Fibroblast of lung (primary cell): ENCODE measurements around the gene DDOST. TPM values are rescaled to one million over a fixed set of nuclear protein-coding genes. Genes with fewer than 3 reads are reported as not detected.

ENCODE experiments used
- DNase-seq, 2 donors: peaks; one replicate each; pipeline versions ENCODE4 v3.0.0 to v3.0.0-alpha.2; 2010; ENCODE audit warnings: low read depth in 2 of 2
- H2AFZ ChIP-seq: 2 replicates; pipeline ENCODE4 v1.5.1; 2012; ENCODE audit warnings: low read length, control low read depth, inconsistent platforms
- H3K27ac ChIP-seq: 2 replicates; pipeline ENCODE4 v1.5.1; 2011; ENCODE audit warnings: low read length, control low read depth; ENCODE audit not compliant: insufficient read depth
- H3K27me3 ChIP-seq: 2 replicates; pipeline ENCODE4 v1.5.1; 2011; ENCODE audit warnings: mild to moderate bottlenecking, low read length; ENCODE audit not compliant: control insufficient read depth, insufficient read depth
- H3K36me3 ChIP-seq: 2 replicates; pipeline ENCODE4 v1.5.1; 2011; ENCODE audit warnings: low read length; ENCODE audit not compliant: control insufficient read depth, insufficient read depth
- H3K4me1 ChIP-seq: 2 replicates; pipeline ENCODE4 v1.5.1; 2011; ENCODE audit warnings: low read length; ENCODE audit not compliant: control insufficient read depth, insufficient read depth; ENCODE audit errors: extremely low read depth
- H3K4me2 ChIP-seq: 2 replicates; pipeline ENCODE4 v1.5.1; 2011; ENCODE audit warnings: low read length, control low read depth; ENCODE audit not compliant: insufficient read depth; ENCODE audit errors: extremely low read depth
- H3K4me3 ChIP-seq, 4 experiments: fragments of 200-600 bp in 1 of 4; sonication (generic) in 1 of 4; replicated peaks in 1 of 4; 2 replicates each; pipeline ENCODE4 v1.5.1; 2011 to 2016; ENCODE audit warnings: low read length in 4 of 4, low read depth in 3 of 4, mild to moderate bottlenecking in 3 of 4, control low read depth in 2 of 4, inconsistent platforms in 1 of 4, mixed read lengths in 1 of 4; ENCODE audit not compliant: insufficient read depth in 1 of 4; ENCODE audit errors: control extremely low read depth in 1 of 4
- H3K79me2 ChIP-seq: 2 replicates; pipeline ENCODE4 v1.5.1; 2012; ENCODE audit warnings: mild to moderate bottlenecking, low read length, inconsistent platforms; ENCODE audit not compliant: control insufficient read depth, insufficient read depth
- H3K9ac ChIP-seq: 2 replicates; pipeline ENCODE4 v1.5.1; 2011; ENCODE audit warnings: mild to moderate bottlenecking, low read length, control low read depth; ENCODE audit not compliant: insufficient read depth
- H3K9me3 ChIP-seq: 2 replicates; pipeline ENCODE4 v1.5.1; 2012; ENCODE audit warnings: low read depth, low read length; ENCODE audit not compliant: control insufficient read depth, insufficient read depth
- H4K20me1 ChIP-seq: 2 replicates; pipeline ENCODE4 v1.5.1; 2011; ENCODE audit warnings: low read length; ENCODE audit not compliant: control insufficient read depth, insufficient read depth; ENCODE audit errors: extremely low read depth
- CTCF ChIP-seq, 2 donors: IDR thresholded peaks in 1 of 2; conservative IDR thresholded peaks in 1 of 2; 1 replicate in 1 of 2; 2 replicates in 1 of 2; pipeline ENCODE4 v1.5.1; 2011 to 2012; ENCODE audit warnings: low read length in 2 of 2, control low read depth in 1 of 2, inconsistent platforms in 1 of 2, low read depth in 1 of 2, mild to moderate bottlenecking in 1 of 2
- EZH2 ChIP-seq: IDR thresholded peaks from 2 replicates; pipeline ENCODE4 v1.5.1; 2012; ENCODE audit warnings: low read length, control low read depth, mild to moderate bottlenecking; ENCODE audit errors: missing control alignments
- polyA plus RNA-seq, 2 donors: library from polyadenylated mRNA; depleted of rRNA in 1 of 2; stranded (reverse) in 1 of 2; unstranded in 1 of 2; fragments of >200 nt; gene quantifications; 2 replicates each; pipeline ENCODE4 v1.2.1, GENCODE V29; 2011 to 2012; ENCODE audit warnings: missing spikeins in 1 of 2
- total RNA-seq: library from RNA; depleted of rRNA; stranded (reverse); fragments of >200 nt; gene quantifications from 2 replicates; pipeline ENCODE4 v1.2.1, GENCODE V29; 2014

The DDOST gene
- total and polyA plus RNA-seq, 2 donors (not counting 1 experiment from before 2014, with no cell fraction given) = 319 to 372 TPM

GRCh38 chr1:20644416-20644815, 16.8 kb downstream of the DDOST start:
- H3K36me3 ChIP-seq = peaks cover 14% of the 10 kb centered on the region
- H3K9me3 ChIP-seq = no peaks in the 10 kb centered on the region
- H3K79me2 ChIP-seq = no peaks in the 10 kb centered on the region
- H4K20me1 ChIP-seq = no peaks in the 10 kb centered on the region
- H3K4me1 ChIP-seq = no peaks in the 10 kb centered on the region
- H3K4me2 ChIP-seq = no peak overlapping the region
- no peak overlapping the region for H3K4me3 ChIP-seq
- H3K27me3 ChIP-seq = no peaks in the 10 kb centered on the region
- TF ChIP-seq EZH2 (no peak), CTCF (conservative IDR thresholded peaks at IDR 0.05 in 1 of 2, IDR thresholded peaks at IDR 0.05 in 1 of 2; ENCODE audit: low read depth in 1 of 2, low read length in 2 of 2) (no peak)
- DNase-seq = no peak
- H3K9ac ChIP-seq = no peak overlapping the region
- H3K27ac ChIP-seq = no peak overlapping the region
- no peak overlapping the region for H2AFZ ChIP-seq

GRCh38 chr1:20643080-20643479, 18.1 kb downstream of the DDOST start:
- Histone ChIP-seq H2AFZ (no peak overlapping the region), H3K27ac (no peak overlapping the region), H3K4me2 (no peak overlapping the region), H3K27me3 (no peaks in the 10 kb centered on the region), H4K20me1 (no peaks in the 10 kb centered on the region), H3K4me1 (no peaks in the 10 kb centered on the region), H3K9ac (no peak overlapping the region), H3K36me3 (peaks cover 7% of the 10 kb centered on the region), H3K79me2 (no peaks in the 10 kb centered on the region), H3K9me3 (no peaks in the 10 kb centered on the region), H3K4me3 (no peak overlapping the region)
- DNase-seq = no peak
- TF ChIP-seq CTCF (conservative IDR thresholded peaks at IDR 0.05 in 1 of 2, IDR thresholded peaks at IDR 0.05 in 1 of 2; ENCODE audit: low read depth in 1 of 2, low read length in 2 of 2) (no peak), EZH2 (no peak)

DNA sequence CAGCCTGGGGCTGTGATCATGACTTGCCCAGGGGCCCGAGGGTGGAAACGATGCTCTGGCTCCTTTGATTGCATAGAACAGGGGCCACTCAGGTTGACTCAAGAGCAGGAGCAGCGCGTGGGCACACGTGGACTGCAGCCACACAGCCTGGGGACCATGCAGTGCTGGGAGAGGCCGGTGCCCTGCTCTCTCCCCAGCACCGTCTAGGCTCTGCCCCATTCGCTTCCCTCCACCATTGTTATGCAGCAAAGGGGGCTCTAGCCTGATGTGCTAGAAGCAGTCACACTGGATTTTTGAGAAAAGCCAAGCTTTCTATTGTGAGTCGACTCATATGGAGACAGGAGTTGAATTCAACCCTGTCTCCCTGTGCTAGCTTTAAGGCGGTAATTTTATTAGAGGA, 19.2 kb downstream of the DDOST start:
- TF ChIP-seq CTCF (conservative IDR thresholded peaks at IDR 0.05 in 1 of 2, IDR thresholded peaks at IDR 0.05 in 1 of 2; ENCODE audit: low read depth in 1 of 2, low read length in 2 of 2) = no peak
- no peak for TF ChIP-seq EZH2
- Histone ChIP-seq H3K4me1 (no peaks in the 10 kb centered on the region), H3K27ac (no peak overlapping the region), H3K9me3 (no peaks in the 10 kb centered on the region), H3K27me3 (no peaks in the 10 kb centered on the region), H3K9ac (no peak overlapping the region), H3K79me2 (no peaks in the 10 kb centered on the region), H3K4me2 (no peak overlapping the region), H3K4me3 (no peak overlapping the region), H4K20me1 (no peaks in the 10 kb centered on the region), H3K36me3 (peaks cover 7% of the 10 kb centered on the region), H2AFZ (no peak overlapping the region)
- DNase-seq = no peak
